ENCODE results near the gene NOTCH4.

DNA sequence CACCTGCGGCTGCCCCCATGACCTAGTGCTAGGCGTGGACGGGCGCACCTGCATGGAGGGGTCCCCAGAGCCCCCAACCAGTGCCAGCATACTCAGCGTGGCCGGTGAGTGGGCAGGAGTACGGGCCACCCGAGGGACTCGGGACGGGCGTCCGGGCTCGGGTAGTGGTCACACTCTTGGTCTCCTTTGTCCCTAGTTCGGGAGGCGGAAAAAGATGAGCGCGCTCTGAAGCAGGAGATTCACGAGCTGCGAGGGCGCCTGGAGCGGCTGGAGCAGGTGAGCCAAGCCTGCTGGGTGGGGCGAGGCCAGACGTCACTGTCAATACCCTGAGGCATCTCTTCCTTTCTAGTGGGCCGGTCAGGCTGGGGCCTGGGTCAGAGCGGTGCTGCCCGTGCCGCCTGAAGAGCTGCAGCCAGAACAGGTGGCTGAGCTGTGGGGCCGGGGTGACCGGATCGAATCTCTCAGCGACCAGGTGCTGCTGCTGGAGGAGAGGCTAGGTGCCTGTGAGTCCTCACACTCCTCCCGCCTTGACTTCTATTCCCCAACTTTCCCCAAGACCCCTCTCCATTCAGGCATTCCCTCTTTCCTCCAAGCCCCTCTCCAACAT lies 56.6 kb downstream of the NOTCH4 start:
- TF ChIP-seq ZNF274 (IDR thresholded peaks at IDR 0.05; ENCODE audit: low read depth, low read length) (no peak), SUZ12 (IDR thresholded peaks at IDR 0.05; ENCODE audit: extremely low read depth, insufficient read depth, insufficient read length) (no peak)
